Breast epithelium (tissue), 3 donors: ENCODE data around the gene PTPN11.

Experiments
- CTCF ChIP-seq, 3 donors: fragments of 450-650 bp; IDR thresholded peaks; one replicate each; pipeline ENCODE4 v1.5.1; 2016 to 2017; ENCODE audit warnings: antibody characterized with exemption in 3 of 3, mild to moderate bottlenecking in 3 of 3, moderate library complexity in 3 of 3
- POLR2A ChIP-seq: fragments of 450-650 bp; IDR thresholded peaks from one replicate; pipeline ENCODE4 v1.6.1; 2016; ENCODE audit warnings: antibody characterized with exemption, mild to moderate bottlenecking, moderate library complexity
- POLR2AphosphoS5 ChIP-seq, 3 donors: sonication (generic); formaldehyde crosslinking; IDR thresholded peaks; one replicate each; pipeline ENCODE4 v1.6.1; 2017; ENCODE audit warnings: antibody characterized with exemption in 3 of 3

GRCh38 chr12:112446008-112446725 lies 27.4 kb downstream of the PTPN11 start:
- TF ChIP-seq POLR2A, result no peak
- no peak for TF ChIP-seq POLR2AphosphoS5 (IDR thresholded peaks at IDR 0.05)
- TF ChIP-seq CTCF (IDR thresholded peaks at IDR 0.05), result no peak
